ENCODE measurements around the gene RAPGEF6. TPM values are rescaled to one million over a fixed set of nuclear protein-coding genes. Genes with fewer than 3 reads are reported as not detected.
A peak's percentile ranks its signal among the peaks of the same experiment; 100 is the strongest.
"Not testable (repeated sequence)": the region's sequence is repeated elsewhere in the genome, so short reads cannot be mapped to it uniquely, and the experiment has no call there.

The RAPGEF6 gene
- total and polyA plus RNA-seq, 2 experiments from 2014 or later: 9.5 to 20.3 TPM

DNA sequence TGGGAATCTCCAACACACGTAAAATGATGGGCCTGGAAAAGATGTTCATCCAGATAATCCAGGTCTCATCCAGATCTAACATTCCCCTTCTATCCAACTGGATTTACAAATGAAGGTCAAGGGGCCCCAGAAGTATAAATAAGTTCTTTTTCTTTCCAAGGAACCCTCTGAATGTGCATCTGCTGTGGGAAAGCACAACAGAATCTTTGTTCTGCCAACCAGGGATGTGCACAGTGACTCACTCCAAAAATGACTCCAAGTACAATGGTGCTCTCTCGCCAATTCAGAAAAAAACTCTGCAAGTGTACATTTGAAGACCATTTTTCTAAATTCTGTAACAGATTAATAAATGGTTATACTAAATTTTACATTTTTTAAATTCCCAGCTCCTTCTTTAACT is 12.4 kb downstream of the RAPGEF6 start:
- DNase-seq (ENCODE audit: low spot score) (no peak), ATAC-seq (no peak)
- Histone ChIP-seq H3K79me2 (replicated peaks; ENCODE audit: insufficient read depth) (peaks cover 100% of the 10 kb centered on the region), H3K27ac (ENCODE audit: low read depth) (no peak overlapping the region), H3K9me2 (ENCODE audit: insufficient read depth) (no peaks in the 10 kb centered on the region), H2AFZ (no peak overlapping the region), H3K4me1 (ENCODE audit: insufficient read depth) (no peaks in the 10 kb centered on the region), H3F3A (replicated peaks; ENCODE audit: low read depth) (no peaks in the 10 kb centered on the region), H3K4me2 (no peak overlapping the region), H4K20me1 (replicated peaks; ENCODE audit: insufficient read depth) (peaks cover 40% of the 10 kb centered on the region), H3K4me3 (no peak overlapping the region), H3K27me3 (ENCODE audit: insufficient read depth) (no peaks in the 10 kb centered on the region), H3K36me3 (ENCODE audit: insufficient read depth) (no peaks in the 10 kb centered on the region)
- Mint-ChIP-seq H3K4me1 (peaks cover under 1% of the 10 kb centered on the region; the same call in 1 of the 3 replicates), H3K9me3 (no peaks in the 10 kb centered on the region), H3K4me3 (no peak overlapping the region), H3K36me3 (ENCODE audit: low read depth) (no peaks in the 10 kb centered on the region), H3K27me3 (ENCODE audit: insufficient read depth, low read depth, poor library complexity) (peaks cover 3% of the 10 kb centered on the region), H3K27ac (no peak overlapping the region)
- TF ChIP-seq ZNF114 (CRISPR knock-in tag; IDR thresholded peaks at IDR 0.05): no peak

DNA sequence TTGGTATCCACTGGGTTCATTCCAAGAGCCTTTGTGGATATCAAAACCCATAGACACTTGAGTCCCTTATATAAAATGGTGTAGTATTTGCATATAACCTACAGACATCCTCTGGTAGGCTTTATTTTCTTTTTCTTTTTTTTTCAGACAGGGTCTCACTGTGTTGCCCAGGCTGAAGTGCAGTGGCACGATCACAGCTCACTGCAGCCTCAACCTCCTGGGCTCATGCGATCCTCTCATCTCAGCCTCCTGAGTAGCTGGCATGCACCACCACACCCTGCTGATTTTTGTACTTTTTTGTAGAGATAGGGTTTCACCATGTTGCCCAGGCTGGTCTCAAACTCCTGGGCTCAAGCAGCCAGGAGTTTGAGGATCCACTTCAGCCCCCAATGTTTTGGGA is 13.9 kb downstream of the RAPGEF6 start:
- not testable (repeated sequence) for H3K4me2 ChIP-seq; H3K9me3 Mint-ChIP-seq; H3K27ac ChIP-seq (ENCODE audit: low read depth); DNase-seq (ENCODE audit: low spot score); H3K4me3 Mint-ChIP-seq; H3K36me3 ChIP-seq (ENCODE audit: insufficient read depth); ATAC-seq; H3K9me2 ChIP-seq (ENCODE audit: insufficient read depth); H2AFZ ChIP-seq; H3K27me3 Mint-ChIP-seq (ENCODE audit: insufficient read depth, low read depth, poor library complexity); H3K27me3 ChIP-seq (ENCODE audit: insufficient read depth); H3F3A ChIP-seq (replicated peaks; ENCODE audit: low read depth); H3K4me1 ChIP-seq (ENCODE audit: insufficient read depth); H3K4me1 Mint-ChIP-seq; H3K4me3 ChIP-seq; H3K36me3 Mint-ChIP-seq (ENCODE audit: low read depth); H3K27ac Mint-ChIP-seq
- peaks cover 100% of the 10 kb centered on the region for H3K79me2 ChIP-seq (replicated peaks; ENCODE audit: insufficient read depth)
- H4K20me1 ChIP-seq (replicated peaks; ENCODE audit: insufficient read depth): peaks cover 41% of the 10 kb centered on the region

DNA sequence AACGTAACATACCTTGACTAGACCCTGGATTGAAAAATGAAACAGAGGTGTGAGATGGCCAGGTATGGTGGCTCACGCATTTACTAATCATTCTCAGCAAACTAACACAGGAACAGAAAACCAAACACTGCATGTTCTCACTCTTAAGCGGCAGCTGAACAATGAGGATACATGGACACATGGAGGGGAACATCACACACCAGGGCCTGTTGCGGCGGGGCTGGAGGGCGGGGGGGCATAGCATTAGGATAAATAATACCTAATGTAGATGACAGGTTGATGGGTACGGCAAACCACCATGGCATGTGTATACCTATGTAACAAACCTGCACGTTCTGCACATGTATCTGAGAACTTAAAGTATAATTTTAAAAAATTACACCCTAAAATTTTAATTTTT is 15.9 kb downstream of the RAPGEF6 start:
- no peaks in the 10 kb centered on the region for H3K9me3 Mint-ChIP-seq
- TF ChIP-seq, protein P1, sequence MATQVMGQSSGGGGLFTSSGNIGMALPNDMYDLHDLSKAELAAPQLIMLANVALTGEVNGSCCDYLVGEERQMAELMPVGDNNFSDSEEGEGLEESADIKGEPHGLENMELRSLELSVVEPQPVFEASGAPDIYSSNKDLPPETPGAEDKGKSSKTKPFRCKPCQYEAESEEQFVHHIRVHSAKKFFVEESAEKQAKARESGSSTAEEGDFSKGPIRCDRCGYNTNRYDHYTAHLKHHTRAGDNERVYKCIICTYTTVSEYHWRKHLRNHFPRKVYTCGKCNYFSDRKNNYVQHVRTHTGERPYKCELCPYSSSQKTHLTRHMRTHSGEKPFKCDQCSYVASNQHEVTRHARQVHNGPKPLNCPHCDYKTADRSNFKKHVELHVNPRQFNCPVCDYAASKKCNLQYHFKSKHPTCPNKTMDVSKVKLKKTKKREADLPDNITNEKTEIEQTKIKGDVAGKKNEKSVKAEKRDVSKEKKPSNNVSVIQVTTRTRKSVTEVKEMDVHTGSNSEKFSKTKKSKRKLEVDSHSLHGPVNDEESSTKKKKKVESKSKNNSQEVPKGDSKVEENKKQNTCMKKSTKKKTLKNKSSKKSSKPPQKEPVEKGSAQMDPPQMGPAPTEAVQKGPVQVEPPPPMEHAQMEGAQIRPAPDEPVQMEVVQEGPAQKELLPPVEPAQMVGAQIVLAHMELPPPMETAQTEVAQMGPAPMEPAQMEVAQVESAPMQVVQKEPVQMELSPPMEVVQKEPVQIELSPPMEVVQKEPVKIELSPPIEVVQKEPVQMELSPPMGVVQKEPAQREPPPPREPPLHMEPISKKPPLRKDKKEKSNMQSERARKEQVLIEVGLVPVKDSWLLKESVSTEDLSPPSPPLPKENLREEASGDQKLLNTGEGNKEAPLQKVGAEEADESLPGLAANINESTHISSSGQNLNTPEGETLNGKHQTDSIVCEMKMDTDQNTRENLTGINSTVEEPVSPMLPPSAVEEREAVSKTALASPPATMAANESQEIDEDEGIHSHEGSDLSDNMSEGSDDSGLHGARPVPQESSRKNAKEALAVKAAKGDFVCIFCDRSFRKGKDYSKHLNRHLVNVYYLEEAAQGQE (IDR thresholded peaks at IDR 0.05; ENCODE audit: unreplicated experiment): no peak
- no peak for TF ChIP-seq CREB1 (CRISPR knock-in tag; IDR thresholded peaks at IDR 0.05; ENCODE audit: low read depth)
- no peak for TF ChIP-seq EZH2 (IDR thresholded peaks at IDR 0.05; ENCODE audit: low read depth, unreplicated experiment)
- TF ChIP-seq JUNB (IDR thresholded peaks at IDR 0.05; ENCODE audit: unreplicated experiment): no peak
- TF ChIP-seq NANOG (IDR thresholded peaks at IDR 0.05; ENCODE audit: borderline replicate concordance): no peak
- no peak for TF ChIP-seq STAT1 (IDR thresholded peaks at IDR 0.05; ENCODE audit: unreplicated experiment)
- TF ChIP-seq, protein P2, sequence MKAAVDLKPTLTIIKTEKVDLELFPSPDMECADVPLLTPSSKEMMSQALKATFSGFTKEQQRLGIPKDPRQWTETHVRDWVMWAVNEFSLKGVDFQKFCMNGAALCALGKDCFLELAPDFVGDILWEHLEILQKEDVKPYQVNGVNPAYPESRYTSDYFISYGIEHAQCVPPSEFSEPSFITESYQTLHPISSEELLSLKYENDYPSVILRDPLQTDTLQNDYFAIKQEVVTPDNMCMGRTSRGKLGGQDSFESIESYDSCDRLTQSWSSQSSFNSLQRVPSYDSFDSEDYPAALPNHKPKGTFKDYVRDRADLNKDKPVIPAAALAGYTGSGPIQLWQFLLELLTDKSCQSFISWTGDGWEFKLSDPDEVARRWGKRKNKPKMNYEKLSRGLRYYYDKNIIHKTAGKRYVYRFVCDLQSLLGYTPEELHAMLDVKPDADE (IDR thresholded peaks at IDR 0.05): no peak
- TF ChIP-seq EZH2phosphoT487 (IDR thresholded peaks at IDR 0.05; ENCODE audit: unreplicated experiment): no peak
- H3K36me3 Mint-ChIP-seq (ENCODE audit: low read depth): no peaks in the 10 kb centered on the region
- H3K36me3 ChIP-seq (ENCODE audit: insufficient read depth): no peaks in the 10 kb centered on the region
- no peaks in the 10 kb centered on the region for H3K9me2 ChIP-seq (ENCODE audit: insufficient read depth)
- H3K27ac Mint-ChIP-seq: peak overlapping the region; percentile 62; the same call in 1 of the 2 replicates
- H3K4me3 Mint-ChIP-seq: no peak overlapping the region
- H3K4me3 ChIP-seq: no peak overlapping the region
- H3K79me2 ChIP-seq (replicated peaks; ENCODE audit: insufficient read depth): peaks cover 100% of the 10 kb centered on the region
- H3K27me3 Mint-ChIP-seq (ENCODE audit: insufficient read depth, low read depth, poor library complexity): peaks cover 3% of the 10 kb centered on the region
- H2AFZ ChIP-seq: no peak overlapping the region
- ATAC-seq: no peak
- no peaks in the 10 kb centered on the region for H3F3A ChIP-seq (replicated peaks; ENCODE audit: low read depth)
- H3K27ac ChIP-seq (ENCODE audit: low read depth): no peak overlapping the region
- H4K20me1 ChIP-seq (replicated peaks; ENCODE audit: insufficient read depth): peaks cover 47% of the 10 kb centered on the region
- H3K4me1 ChIP-seq (ENCODE audit: insufficient read depth): peaks cover 15% of the 10 kb centered on the region
- no peaks in the 10 kb centered on the region for H3K27me3 ChIP-seq (ENCODE audit: insufficient read depth)
- DNase-seq (ENCODE audit: low spot score): no peak
- no peak overlapping the region for H3K4me2 ChIP-seq
- peaks cover 8% of the 10 kb centered on the region; the same call in 2 of the 3 replicates for H3K4me1 Mint-ChIP-seq

All from GM23338 (cell line).